ENCODE results near the gene CYB5RL.

GRCh38 chr1:54244655-54245054, 44.8 kb upstream of the CYB5RL start:
- TF ChIP-seq CTCF (IDR thresholded peaks at IDR 0.05) = no peak
- no peak for TF ChIP-seq POLR2A (IDR thresholded peaks at IDR 0.05)

Data from stomach (tissue), 4 donors.